PC-9 (cell line): ENCODE data around the gene ZBED1.

Experiments
- EZH2 ChIP-seq: fragments of 200-600 bp; sonication (generic); IDR thresholded peaks from 2 replicates; pipeline ENCODE4 v1.8.0; 2017; ENCODE audit warnings: antibody characterized with exemption, low read depth
- TF ChIP-seq, protein P1 (sequence below): fragments of 200-600 bp; sonication (generic); conservative IDR thresholded peaks from 2 replicates; pipeline ENCODE4 v1.6.1; 2017; ENCODE audit warnings: mixed run types, antibody characterized with exemption, mild to moderate bottlenecking, moderate library complexity

DNA sequence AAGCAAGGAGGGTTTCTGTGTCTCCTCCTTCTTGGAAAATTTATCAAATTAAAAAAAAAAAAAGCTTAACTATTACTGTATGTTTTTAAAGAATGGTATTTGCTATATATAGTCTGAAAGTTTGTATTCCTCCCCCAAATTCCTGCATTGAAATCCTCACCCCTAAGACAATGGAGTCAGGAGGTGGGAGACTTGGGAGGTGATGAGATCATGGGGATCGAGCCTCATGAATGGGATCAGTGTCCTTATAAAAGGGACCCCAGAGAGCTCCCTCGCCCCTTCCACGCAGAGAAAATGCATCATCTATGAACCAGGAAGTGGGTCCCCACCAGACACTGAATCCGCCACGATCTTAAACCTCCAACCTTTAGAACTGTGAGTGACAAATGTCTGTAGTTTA lies 50.1 kb downstream of the ZBED1 start:
- no peak for TF ChIP-seq EZH2
- TF ChIP-seq, protein P1, sequence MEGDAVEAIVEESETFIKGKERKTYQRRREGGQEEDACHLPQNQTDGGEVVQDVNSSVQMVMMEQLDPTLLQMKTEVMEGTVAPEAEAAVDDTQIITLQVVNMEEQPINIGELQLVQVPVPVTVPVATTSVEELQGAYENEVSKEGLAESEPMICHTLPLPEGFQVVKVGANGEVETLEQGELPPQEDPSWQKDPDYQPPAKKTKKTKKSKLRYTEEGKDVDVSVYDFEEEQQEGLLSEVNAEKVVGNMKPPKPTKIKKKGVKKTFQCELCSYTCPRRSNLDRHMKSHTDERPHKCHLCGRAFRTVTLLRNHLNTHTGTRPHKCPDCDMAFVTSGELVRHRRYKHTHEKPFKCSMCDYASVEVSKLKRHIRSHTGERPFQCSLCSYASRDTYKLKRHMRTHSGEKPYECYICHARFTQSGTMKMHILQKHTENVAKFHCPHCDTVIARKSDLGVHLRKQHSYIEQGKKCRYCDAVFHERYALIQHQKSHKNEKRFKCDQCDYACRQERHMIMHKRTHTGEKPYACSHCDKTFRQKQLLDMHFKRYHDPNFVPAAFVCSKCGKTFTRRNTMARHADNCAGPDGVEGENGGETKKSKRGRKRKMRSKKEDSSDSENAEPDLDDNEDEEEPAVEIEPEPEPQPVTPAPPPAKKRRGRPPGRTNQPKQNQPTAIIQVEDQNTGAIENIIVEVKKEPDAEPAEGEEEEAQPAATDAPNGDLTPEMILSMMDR, result no peak
